ENCODE results near the gene NAPSA.
"Not testable (repeated sequence)": the region's sequence is repeated elsewhere in the genome, so short reads cannot be mapped to it uniquely, and the experiment has no call there.

- not testable (repeated sequence) for TF ChIP-seq CTCF (optimal IDR thresholded peaks at IDR 0.05 in 1 of 3, IDR thresholded peaks at IDR 0.05 in 1 of 3, conservative IDR thresholded peaks at IDR 0.05 in 1 of 3; ENCODE audit: extremely low read depth in 1 of 3, insufficient read depth in 2 of 3, low read length in 3 of 3); EZH2 (IDR thresholded peaks at IDR 0.05; ENCODE audit: low read length)
Measured at GRCh38 chr19:50353487-50353880, 12.0 kb downstream of the NAPSA start.
